SK-N-SH treated with all-trans-retinoic acid at 6 μM for 48 hours (cell line): ENCODE measurements around the gene FAM83D.

Source experiments
- ATAC-seq: fragments of 200-7000 bp; cut with Tn5 transposase; 3 replicates; pipeline ENCODE4 v1.9.1; 2020; ENCODE audit warnings: mild to moderate bottlenecking, moderate library complexity
- ARNTL ChIP-seq: fragments of 450-650 bp; formaldehyde crosslinking; IDR thresholded peaks from 2 replicates; pipeline ENCODE4 v1.5.0; 2020; ENCODE audit warnings: low read depth, mild to moderate bottlenecking, moderate library complexity, borderline replicate concordance
- BACH2 ChIP-seq: fragments of 250-450 bp; sonication (Bioruptor Pico); IDR thresholded peaks from 2 replicates; pipeline ENCODE4 v1.9.0; 2021; ENCODE audit warnings: mild to moderate bottlenecking, borderline replicate concordance
- CSDC2 ChIP-seq: fragments of 250-450 bp; sonication (Bioruptor Pico); IDR thresholded peaks from 2 replicates; pipeline ENCODE4 v1.5.0; 2020; ENCODE audit warnings: mild to moderate bottlenecking, moderate library complexity
- ESRRG ChIP-seq: fragments of 250-450 bp; sonication (Bioruptor Pico); IDR thresholded peaks from 2 replicates; pipeline ENCODE4 v1.6.1; 2021; ENCODE audit warnings: mild to moderate bottlenecking
- GLIS3 ChIP-seq: fragments of 250-450 bp; sonication (Bioruptor Pico); IDR thresholded peaks from 2 replicates; pipeline ENCODE4 v1.5.0; 2020; ENCODE audit warnings: mild to moderate bottlenecking, moderate library complexity
- ISL1 ChIP-seq: fragments of 250-450 bp; sonication (Bioruptor Pico); IDR thresholded peaks from 2 replicates; pipeline ENCODE4 v2.1.2; 2022; ENCODE audit warnings: mild to moderate bottlenecking, moderate library complexity
- OSR1 ChIP-seq: fragments of 250-450 bp; sonication (Bioruptor Pico); IDR thresholded peaks from 2 replicates; pipeline ENCODE4 v1.8.0; 2022; ENCODE audit warnings: moderate library complexity, mild to moderate bottlenecking, inconsistent platforms
- POU6F1 ChIP-seq: fragments of 250-450 bp; sonication (Bioruptor Pico); IDR thresholded peaks from 2 replicates; pipeline ENCODE4 v1.8.0; 2021; ENCODE audit warnings: low read depth, mild to moderate bottlenecking, moderate library complexity, borderline replicate concordance
- PPARA ChIP-seq: fragments of 250-450 bp; sonication (Bioruptor Pico); IDR thresholded peaks from 2 replicates; pipeline ENCODE4 v1.5.0; 2020; ENCODE audit warnings: mild to moderate bottlenecking, borderline replicate concordance
- RARB ChIP-seq: fragments of 250-450 bp; sonication (Bioruptor Pico); IDR thresholded peaks from 2 replicates; pipeline ENCODE4 v1.8.0; 2021; ENCODE audit warnings: mild to moderate bottlenecking, moderate library complexity
- SNAI2 ChIP-seq: fragments of 250-450 bp; sonication (Bioruptor Pico); IDR thresholded peaks from 2 replicates; pipeline ENCODE4 v1.5.0; 2020; ENCODE audit warnings: mild to moderate bottlenecking, moderate library complexity
- TCF4 ChIP-seq: fragments of 250-450 bp; sonication (Bioruptor Pico); IDR thresholded peaks from 2 replicates; pipeline ENCODE4 v1.8.0; 2021; ENCODE audit warnings: mild to moderate bottlenecking, moderate library complexity, borderline replicate concordance
- TOX ChIP-seq: fragments of 250-450 bp; sonication (Bioruptor Pico); IDR thresholded peaks from 2 replicates; pipeline ENCODE4 v1.8.0; 2021; ENCODE audit warnings: mild to moderate bottlenecking, moderate library complexity, borderline replicate concordance
- ZC3H10 ChIP-seq: fragments of 250-450 bp; sonication (Bioruptor Pico); IDR thresholded peaks from 2 replicates; pipeline ENCODE4 v1.5.1; 2021; ENCODE audit warnings: mild to moderate bottlenecking, moderate library complexity
- ZFP3 ChIP-seq: fragments of 250-450 bp; sonication (Bioruptor Pico); IDR thresholded peaks from 2 replicates; pipeline ENCODE4 v1.5.0; 2020; ENCODE audit warnings: mild to moderate bottlenecking, moderate library complexity
- ZNF565 ChIP-seq: fragments of 450-650 bp; formaldehyde crosslinking; conservative IDR thresholded peaks from 2 replicates; pipeline ENCODE4 v1.5.0; 2020; ENCODE audit warnings: low read depth, mild to moderate bottlenecking, moderate library complexity
- ZNF70 ChIP-seq: fragments of 450-650 bp; formaldehyde crosslinking; IDR thresholded peaks from 2 replicates; pipeline ENCODE4 v1.5.0; 2020; ENCODE audit warnings: mild to moderate bottlenecking, moderate library complexity
- ZNF8 ChIP-seq: fragments of 450-650 bp; formaldehyde crosslinking; IDR thresholded peaks from 2 replicates; pipeline ENCODE4 v1.5.0; 2020; ENCODE audit warnings: mild to moderate bottlenecking, moderate library complexity
- TF ChIP-seq, protein P1 (sequence below): fragments of 250-450 bp; sonication (Bioruptor Pico); IDR thresholded peaks from 2 replicates; pipeline ENCODE4 v1.8.0; 2020; ENCODE audit warnings: mild to moderate bottlenecking, moderate library complexity, borderline replicate concordance
- TF ChIP-seq, protein P2 (sequence below): fragments of 250-450 bp; sonication (Bioruptor Pico); IDR thresholded peaks from 2 replicates; pipeline ENCODE4 v1.5.0; 2020; ENCODE audit warnings: mild to moderate bottlenecking, moderate library complexity
- TF ChIP-seq, protein P3 (sequence below): fragments of 250-450 bp; sonication (Bioruptor Pico); IDR thresholded peaks from 2 replicates; pipeline ENCODE4 v1.5.1; 2020; ENCODE audit warnings: low read depth, mild to moderate bottlenecking, moderate library complexity

Gene FAM83D

GRCh38 chr20:38979842-38980241, 53.6 kb downstream of the FAM83D start:
- TF ChIP-seq ZFP3 (CRISPR knock-in tag) (no peak), ESRRG (CRISPR knock-in tag) (no peak), POU6F1 (CRISPR knock-in tag) (no peak), ZNF70 (CRISPR knock-in tag) (no peak), SNAI2 (CRISPR knock-in tag) (no peak), ZNF565 (no peak), TOX (CRISPR knock-in tag) (no peak), TCF4 (CRISPR knock-in tag) (no peak), PPARA (CRISPR knock-in tag) (no peak), ARNTL (CRISPR knock-in tag) (no peak), ISL1 (CRISPR knock-in tag) (no peak), CSDC2 (CRISPR knock-in tag) (no peak), ZNF8 (no peak), BACH2 (CRISPR knock-in tag) (no peak), GLIS3 (CRISPR knock-in tag) (no peak)
- TF ChIP-seq, protein P1, sequence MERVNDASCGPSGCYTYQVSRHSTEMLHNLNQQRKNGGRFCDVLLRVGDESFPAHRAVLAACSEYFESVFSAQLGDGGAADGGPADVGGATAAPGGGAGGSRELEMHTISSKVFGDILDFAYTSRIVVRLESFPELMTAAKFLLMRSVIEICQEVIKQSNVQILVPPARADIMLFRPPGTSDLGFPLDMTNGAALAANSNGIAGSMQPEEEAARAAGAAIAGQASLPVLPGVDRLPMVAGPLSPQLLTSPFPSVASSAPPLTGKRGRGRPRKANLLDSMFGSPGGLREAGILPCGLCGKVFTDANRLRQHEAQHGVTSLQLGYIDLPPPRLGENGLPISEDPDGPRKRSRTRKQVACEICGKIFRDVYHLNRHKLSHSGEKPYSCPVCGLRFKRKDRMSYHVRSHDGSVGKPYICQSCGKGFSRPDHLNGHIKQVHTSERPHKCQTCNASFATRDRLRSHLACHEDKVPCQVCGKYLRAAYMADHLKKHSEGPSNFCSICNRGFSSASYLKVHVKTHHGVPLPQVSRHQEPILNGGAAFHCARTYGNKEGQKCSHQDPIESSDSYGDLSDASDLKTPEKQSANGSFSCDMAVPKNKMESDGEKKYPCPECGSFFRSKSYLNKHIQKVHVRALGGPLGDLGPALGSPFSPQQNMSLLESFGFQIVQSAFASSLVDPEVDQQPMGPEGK (CRISPR knock-in tag): no peak
- TF ChIP-seq, protein P2, sequence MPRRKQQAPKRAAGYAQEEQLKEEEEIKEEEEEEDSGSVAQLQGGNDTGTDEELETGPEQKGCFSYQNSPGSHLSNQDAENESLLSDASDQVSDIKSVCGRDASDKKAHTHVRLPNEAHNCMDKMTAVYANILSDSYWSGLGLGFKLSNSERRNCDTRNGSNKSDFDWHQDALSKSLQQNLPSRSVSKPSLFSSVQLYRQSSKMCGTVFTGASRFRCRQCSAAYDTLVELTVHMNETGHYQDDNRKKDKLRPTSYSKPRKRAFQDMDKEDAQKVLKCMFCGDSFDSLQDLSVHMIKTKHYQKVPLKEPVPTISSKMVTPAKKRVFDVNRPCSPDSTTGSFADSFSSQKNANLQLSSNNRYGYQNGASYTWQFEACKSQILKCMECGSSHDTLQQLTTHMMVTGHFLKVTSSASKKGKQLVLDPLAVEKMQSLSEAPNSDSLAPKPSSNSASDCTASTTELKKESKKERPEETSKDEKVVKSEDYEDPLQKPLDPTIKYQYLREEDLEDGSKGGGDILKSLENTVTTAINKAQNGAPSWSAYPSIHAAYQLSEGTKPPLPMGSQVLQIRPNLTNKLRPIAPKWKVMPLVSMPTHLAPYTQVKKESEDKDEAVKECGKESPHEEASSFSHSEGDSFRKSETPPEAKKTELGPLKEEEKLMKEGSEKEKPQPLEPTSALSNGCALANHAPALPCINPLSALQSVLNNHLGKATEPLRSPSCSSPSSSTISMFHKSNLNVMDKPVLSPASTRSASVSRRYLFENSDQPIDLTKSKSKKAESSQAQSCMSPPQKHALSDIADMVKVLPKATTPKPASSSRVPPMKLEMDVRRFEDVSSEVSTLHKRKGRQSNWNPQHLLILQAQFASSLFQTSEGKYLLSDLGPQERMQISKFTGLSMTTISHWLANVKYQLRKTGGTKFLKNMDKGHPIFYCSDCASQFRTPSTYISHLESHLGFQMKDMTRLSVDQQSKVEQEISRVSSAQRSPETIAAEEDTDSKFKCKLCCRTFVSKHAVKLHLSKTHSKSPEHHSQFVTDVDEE (CRISPR knock-in tag): no peak
- TF ChIP-seq, protein P3, sequence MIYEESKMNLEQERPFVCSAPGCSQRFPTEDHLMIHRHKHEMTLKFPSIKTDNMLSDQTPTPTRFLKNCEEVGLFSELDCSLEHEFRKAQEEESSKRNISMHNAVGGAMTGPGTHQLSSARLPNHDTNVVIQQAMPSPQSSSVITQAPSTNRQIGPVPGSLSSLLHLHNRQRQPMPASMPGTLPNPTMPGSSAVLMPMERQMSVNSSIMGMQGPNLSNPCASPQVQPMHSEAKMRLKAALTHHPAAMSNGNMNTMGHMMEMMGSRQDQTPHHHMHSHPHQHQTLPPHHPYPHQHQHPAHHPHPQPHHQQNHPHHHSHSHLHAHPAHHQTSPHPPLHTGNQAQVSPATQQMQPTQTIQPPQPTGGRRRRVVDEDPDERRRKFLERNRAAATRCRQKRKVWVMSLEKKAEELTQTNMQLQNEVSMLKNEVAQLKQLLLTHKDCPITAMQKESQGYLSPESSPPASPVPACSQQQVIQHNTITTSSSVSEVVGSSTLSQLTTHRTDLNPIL (CRISPR knock-in tag): no peak
- no peak for ATAC-seq

- TF ChIP-seq GLIS3 (CRISPR knock-in tag) (no peak), ESRRG (CRISPR knock-in tag) (no peak), TCF4 (CRISPR knock-in tag) (no peak), ISL1 (CRISPR knock-in tag) (no peak), OSR1 (CRISPR knock-in tag) (no peak), BACH2 (CRISPR knock-in tag) (no peak), ZC3H10 (no peak), TOX (CRISPR knock-in tag) (no peak), RARB (CRISPR knock-in tag) (no peak), ZNF70 (CRISPR knock-in tag) (no peak)
- TF ChIP-seq, protein P1 (CRISPR knock-in tag): no peak
- TF ChIP-seq, protein P3 (CRISPR knock-in tag): no peak
- ATAC-seq: no peak; the same call in 2 of the 3 replicates
These were observed 56.1 kb downstream of the FAM83D start for GRCh38 chr20:38982291-38982690.
